ENCODE data around the gene MRPL2. TPM values are rescaled to one million over a fixed set of nuclear protein-coding genes. Genes with fewer than 3 reads are reported as not detected.

Gene MRPL2
- total and polyA plus RNA-seq, 8 donors, result 19.9 to 65.8 (median 28.7) TPM

DNA sequence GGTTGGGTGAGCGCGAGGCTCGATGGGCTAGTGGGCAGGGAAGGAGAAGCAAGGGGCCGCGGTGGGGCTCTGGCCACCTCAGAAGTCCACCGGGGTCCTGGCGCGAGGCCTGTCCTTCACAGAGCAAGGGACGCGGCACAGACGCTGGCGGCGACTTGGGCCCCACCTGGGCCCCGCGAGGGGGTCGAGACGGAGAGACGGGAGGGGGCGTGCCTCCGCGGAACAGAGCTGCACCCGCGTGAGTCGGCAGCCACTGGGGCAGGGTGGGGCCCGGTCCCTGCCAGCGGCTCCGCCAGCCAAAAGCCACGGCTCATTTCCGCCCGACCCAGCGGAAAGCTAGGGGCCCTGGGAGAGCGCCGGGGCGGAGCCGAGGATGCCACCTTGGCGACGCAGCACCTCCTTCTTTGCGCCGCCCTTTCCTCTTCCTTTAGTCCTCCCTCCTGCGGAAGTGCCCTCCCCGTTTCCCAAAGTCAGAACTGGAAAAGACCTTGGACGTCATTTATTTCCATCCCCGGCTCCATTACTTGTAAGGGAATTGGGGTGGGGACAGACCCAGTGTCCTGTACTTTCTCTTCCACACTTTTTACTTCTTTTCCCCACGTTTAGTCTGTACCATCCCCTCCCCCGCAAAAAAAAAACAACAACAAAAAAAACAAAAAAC lies 5.6 kb downstream of the MRPL2 start, which contains the start of gene CUL7:
Gene CUL7, minus strand, starts transcription at position 307 of the 661 bp plus-strand sequence. CDS start 1,063 bp downstream, outside the sequence.
- peaks cover 0 to 24% (median 0%) of the 10 kb centered on the region in 3 donors for H3K36me3 ChIP-seq
- TF ChIP-seq, protein P1, sequence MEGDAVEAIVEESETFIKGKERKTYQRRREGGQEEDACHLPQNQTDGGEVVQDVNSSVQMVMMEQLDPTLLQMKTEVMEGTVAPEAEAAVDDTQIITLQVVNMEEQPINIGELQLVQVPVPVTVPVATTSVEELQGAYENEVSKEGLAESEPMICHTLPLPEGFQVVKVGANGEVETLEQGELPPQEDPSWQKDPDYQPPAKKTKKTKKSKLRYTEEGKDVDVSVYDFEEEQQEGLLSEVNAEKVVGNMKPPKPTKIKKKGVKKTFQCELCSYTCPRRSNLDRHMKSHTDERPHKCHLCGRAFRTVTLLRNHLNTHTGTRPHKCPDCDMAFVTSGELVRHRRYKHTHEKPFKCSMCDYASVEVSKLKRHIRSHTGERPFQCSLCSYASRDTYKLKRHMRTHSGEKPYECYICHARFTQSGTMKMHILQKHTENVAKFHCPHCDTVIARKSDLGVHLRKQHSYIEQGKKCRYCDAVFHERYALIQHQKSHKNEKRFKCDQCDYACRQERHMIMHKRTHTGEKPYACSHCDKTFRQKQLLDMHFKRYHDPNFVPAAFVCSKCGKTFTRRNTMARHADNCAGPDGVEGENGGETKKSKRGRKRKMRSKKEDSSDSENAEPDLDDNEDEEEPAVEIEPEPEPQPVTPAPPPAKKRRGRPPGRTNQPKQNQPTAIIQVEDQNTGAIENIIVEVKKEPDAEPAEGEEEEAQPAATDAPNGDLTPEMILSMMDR (IDR thresholded peaks at IDR 0.05), result no peak
- WGBS, 2 donors, result 1% methylated on average over 38 to 45 of the region's 45 CpGs
- intact Hi-C loops (cut with DNase I), result no loop called here
- FAIRE-seq (no peak), DNase-seq (peak; percentile 90 to 96 (median 94)), ATAC-seq (peak; percentile 93 to 97 (median 95))
- no peaks in the 10 kb centered on the region for H3K27me3 ChIP-seq
- no peaks in the 10 kb centered on the region for H3K9me3 ChIP-seq
- peak within 1 kb of the TSS; percentile 46 to 87 (median 69) for H3K4me3 ChIP-seq
- peak within 1 kb of the TSS; percentile 77 to 92 (median 85) for H3K27ac ChIP-seq
- peaks cover 9 to 19% (median 14%) of the 10 kb centered on the region in 3 donors for H3K4me1 ChIP-seq

DNA sequence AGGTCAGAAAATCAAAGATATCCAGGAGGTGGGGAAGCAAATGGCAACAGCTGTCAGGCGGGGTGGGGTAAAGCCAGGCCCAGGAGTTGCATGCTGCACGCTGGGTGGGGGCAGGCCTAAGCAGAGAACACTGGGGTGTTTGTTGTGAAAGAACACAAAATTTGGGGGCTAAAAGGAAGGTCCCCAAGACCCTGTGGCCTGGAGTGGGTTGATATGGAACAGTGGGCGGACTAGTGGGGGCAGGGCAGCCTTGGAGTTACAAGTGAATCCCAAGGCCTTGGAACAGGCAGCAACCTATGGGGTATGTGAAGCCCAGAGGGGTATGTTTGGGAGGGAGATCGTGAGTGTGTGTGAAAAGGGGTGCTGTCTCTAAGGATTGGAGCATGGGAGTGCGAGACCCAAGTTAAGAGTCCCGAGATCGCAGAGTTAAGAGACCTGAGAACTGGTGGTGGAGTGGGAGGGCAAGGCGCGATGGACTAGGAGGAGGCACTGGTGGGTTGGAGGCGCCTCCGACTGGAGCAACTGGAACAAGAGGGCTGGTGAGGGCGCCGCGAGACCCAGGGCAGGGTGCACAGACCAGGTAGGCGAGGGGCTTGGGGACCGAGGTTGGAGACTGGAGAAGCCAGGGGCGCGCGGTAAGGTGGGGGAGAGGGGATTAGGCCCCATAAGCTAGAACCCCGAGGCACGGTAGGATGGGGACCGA lies 6.2 kb downstream of the MRPL2 start:
- ATAC-seq (peak; percentile 33 to 57 (median 48)), DNase-seq (peak in 4 of 6 donors; percentile 27 to 68 (median 43)), FAIRE-seq (no peak)
- peak overlapping the region; percentile 77 to 92 (median 85) for H3K27ac ChIP-seq
- peaks cover 3 to 12% (median 7%) of the 10 kb centered on the region in 3 donors for H3K4me1 ChIP-seq
- intact Hi-C loops (cut with DNase I), result no loop called here
- TF ChIP-seq, protein P1 (IDR thresholded peaks at IDR 0.05), result no peak
- WGBS, 2 donors, result 8% methylated on average over 20 to 22 of the region's 22 CpGs
- no peaks in the 10 kb centered on the region for H3K9me3 ChIP-seq
- peaks cover 0 to 24% (median 0%) of the 10 kb centered on the region in 3 donors for H3K36me3 ChIP-seq
- H3K27me3 ChIP-seq, result no peaks in the 10 kb centered on the region
- H3K4me3 ChIP-seq, result peak overlapping the region; percentile 46 to 87 (median 69)

- no peak for ATAC-seq
- peaks cover 0 to 12% (median 4%) of the 10 kb centered on the region in 3 donors for H3K4me1 ChIP-seq
- 76 to 85% methylated on average over 19 of the region's 19 CpGs for WGBS, 2 donors
- peak overlapping the region in 2 of 4 donors; percentile 77 to 92 for H3K27ac ChIP-seq
- H3K27me3 ChIP-seq, result no peaks in the 10 kb centered on the region
- H3K4me3 ChIP-seq, result peak overlapping the region in 3 of 4 donors; percentile 46 to 87 (median 76)
- intact Hi-C loops (cut with DNase I), result no loop called here
- FAIRE-seq, result no peak
- no peaks in the 10 kb centered on the region for H3K9me3 ChIP-seq
- peak in 1 of 6 donors; percentile 33 for DNase-seq
- peaks cover 0 to 24% (median 0%) of the 10 kb centered on the region in 3 donors for H3K36me3 ChIP-seq
- TF ChIP-seq, protein P1 (IDR thresholded peaks at IDR 0.05), result no peak
These were observed 6.9 kb downstream of the MRPL2 start for GRCh38 chr6:43052225-43052841.

GRCh38 chr6:43050981-43051380 lies 8.3 kb downstream of the MRPL2 start:
- no peak for FAIRE-seq
- peaks cover 0 to 34% (median 0%) of the 10 kb centered on the region in 3 donors for H3K36me3 ChIP-seq

More at GRCh38 chr6:43050981-43051380, 8.3 kb downstream of the MRPL2 start:
- TF ChIP-seq, protein P1 (IDR thresholded peaks at IDR 0.05), result no peak
- intact Hi-C loops (cut with DNase I), result no loop called here
- ATAC-seq (no peak), DNase-seq (no peak)
- Histone ChIP-seq H3K27ac (no peak overlapping the region), H3K27me3 (no peaks in the 10 kb centered on the region), H3K4me1 (peaks cover 0 to 12% (median 4%) of the 10 kb centered on the region in 3 donors), H3K9me3 (no peaks in the 10 kb centered on the region), H3K4me3 (no peak overlapping the region)
- WGBS, 2 donors, result 92 to 94% methylated on average over 17 of the region's 17 CpGs

Data from pancreas (tissue), 10 donors.